HG03066 (cell line): ENCODE measurements around the gene CAPN15.
A peak's percentile ranks its signal among the peaks of the same experiment; 100 is the strongest.

ENCODE experiments used
- ATAC-seq: cut with Tn5 transposase; IDR thresholded peaks from one replicate; pipeline ENCODE4 v1.9.1; 2021; ENCODE audit warnings: low read depth; ENCODE audit not compliant: unreplicated experiment

The CAPN15 gene

GRCh38 chr16:574021-574760, 46.7 kb downstream of the CAPN15 start:
- ATAC-seq = no peak

GRCh38 chr16:575354-576196, 48.1 kb downstream of the CAPN15 start:
- no peak for ATAC-seq

- no peak for ATAC-seq
Measured at GRCh38 chr16:576197-576822, 48.8 kb downstream of the CAPN15 start.

GRCh38 chr16:576823-577201, 49.3 kb downstream of the CAPN15 start:
- ATAC-seq = no peak

GRCh38 chr16:577796-578195, 50.3 kb downstream of the CAPN15 start:
- no peak for ATAC-seq

GRCh38 chr16:578232-578869, 50.8 kb downstream of the CAPN15 start:
- ATAC-seq = no peak

- ATAC-seq = no peak
Measured at GRCh38 chr16:578870-579405, 51.4 kb downstream of the CAPN15 start.

- ATAC-seq = no peak
Measured at GRCh38 chr16:580141-580945, 52.8 kb downstream of the CAPN15 start.

- no peak for ATAC-seq
Measured at GRCh38 chr16:580946-581498, 53.5 kb downstream of the CAPN15 start.

GRCh38 chr16:582218-582613, 54.7 kb downstream of the CAPN15 start:
- ATAC-seq = no peak

- no peak for ATAC-seq
Measured at GRCh38 chr16:582614-583331, 55.3 kb downstream of the CAPN15 start.

GRCh38 chr16:583470-583814, 55.9 kb downstream of the CAPN15 start:
- no peak for ATAC-seq

GRCh38 chr16:583815-584591, 56.5 kb downstream of the CAPN15 start:
- ATAC-seq = no peak

GRCh38 chr16:585351-585750, 57.8 kb downstream of the CAPN15 start:
- ATAC-seq = no peak

- no peak for ATAC-seq
Measured at GRCh38 chr16:586047-586644, 58.6 kb downstream of the CAPN15 start.

- no peak for ATAC-seq
Measured at GRCh38 chr16:586645-587590, 59.4 kb downstream of the CAPN15 start.

GRCh38 chr16:588639-588888, 61.1 kb downstream of the CAPN15 start:
- peak; percentile 5 for ATAC-seq
